Dermis blood vessel endothelial cell (primary cell): Measurements from ENCODE around the gene TRIM4. TPM values are rescaled to one million over a fixed set of nuclear protein-coding genes. Genes with fewer than 3 reads are reported as not detected.
"Not testable (repeated sequence)": the region's sequence is repeated elsewhere in the genome, so short reads cannot be mapped to it uniquely, and the experiment has no call there.

Experiments used
- DNase-seq: peaks from one replicate; pipeline ENCODE4 v3.0.0; 2010
- total RNA-seq: library from RNA; depleted of rRNA; stranded (reverse); fragments of >200 nt; gene quantifications from 2 replicates; pipeline ENCODE4 v1.2.3, GENCODE V29; 2014

Gene TRIM4, protein sequence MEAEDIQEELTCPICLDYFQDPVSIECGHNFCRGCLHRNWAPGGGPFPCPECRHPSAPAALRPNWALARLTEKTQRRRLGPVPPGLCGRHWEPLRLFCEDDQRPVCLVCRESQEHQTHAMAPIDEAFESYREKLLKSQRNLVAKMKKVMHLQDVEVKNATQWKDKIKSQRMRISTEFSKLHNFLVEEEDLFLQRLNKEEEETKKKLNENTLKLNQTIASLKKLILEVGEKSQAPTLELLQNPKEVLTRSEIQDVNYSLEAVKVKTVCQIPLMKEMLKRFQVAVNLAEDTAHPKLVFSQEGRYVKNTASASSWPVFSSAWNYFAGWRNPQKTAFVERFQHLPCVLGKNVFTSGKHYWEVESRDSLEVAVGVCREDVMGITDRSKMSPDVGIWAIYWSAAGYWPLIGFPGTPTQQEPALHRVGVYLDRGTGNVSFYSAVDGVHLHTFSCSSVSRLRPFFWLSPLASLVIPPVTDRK
- 29.6 and 30.9 TPM in 2 replicates for total RNA-seq

DNA sequence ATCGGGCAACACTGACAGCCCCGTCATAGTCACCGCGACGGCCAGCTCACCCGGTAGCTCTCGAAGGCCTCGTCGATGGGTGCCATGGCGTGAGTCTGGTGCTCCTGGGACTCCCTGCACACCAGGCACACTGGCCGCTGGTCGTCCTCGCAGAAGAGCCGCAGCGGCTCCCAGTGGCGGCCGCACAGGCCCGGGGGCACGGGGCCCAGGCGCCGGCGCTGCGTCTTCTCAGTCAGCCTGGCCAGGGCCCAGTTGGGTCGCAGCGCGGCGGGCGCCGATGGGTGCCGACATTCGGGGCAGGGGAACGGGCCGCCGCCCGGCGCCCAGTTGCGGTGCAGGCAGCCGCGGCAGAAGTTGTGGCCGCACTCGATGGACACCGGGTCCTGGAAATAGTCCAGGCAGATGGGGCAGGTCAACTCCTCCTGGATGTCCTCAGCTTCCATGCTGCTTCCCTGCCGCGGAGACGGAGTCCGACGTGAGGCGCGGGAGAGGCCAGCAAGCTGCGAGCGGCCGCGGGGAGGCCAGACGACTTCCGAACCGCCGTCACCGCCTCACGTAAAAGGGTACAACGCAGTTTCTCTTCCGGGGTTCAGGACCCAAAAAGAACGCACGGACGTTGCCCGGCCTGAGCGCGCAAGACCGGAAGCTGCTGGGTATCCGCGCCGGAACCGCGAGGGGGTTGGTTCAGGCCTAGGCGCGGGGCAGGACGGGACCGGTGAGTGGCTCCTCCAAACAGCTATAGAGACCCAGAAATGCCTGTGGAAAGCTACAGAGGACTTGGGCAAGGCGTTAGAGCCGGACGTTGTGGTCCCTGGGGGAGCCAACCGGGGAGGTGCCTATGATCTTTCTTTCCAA, at the start of gene TRIM4:
Gene TRIM4, minus strand, starts transcription at position 572 of the 855 bp plus-strand sequence. Its CDS starts 129 bp downstream, at position 443.
- peak; percentile 91 for DNase-seq

DNA sequence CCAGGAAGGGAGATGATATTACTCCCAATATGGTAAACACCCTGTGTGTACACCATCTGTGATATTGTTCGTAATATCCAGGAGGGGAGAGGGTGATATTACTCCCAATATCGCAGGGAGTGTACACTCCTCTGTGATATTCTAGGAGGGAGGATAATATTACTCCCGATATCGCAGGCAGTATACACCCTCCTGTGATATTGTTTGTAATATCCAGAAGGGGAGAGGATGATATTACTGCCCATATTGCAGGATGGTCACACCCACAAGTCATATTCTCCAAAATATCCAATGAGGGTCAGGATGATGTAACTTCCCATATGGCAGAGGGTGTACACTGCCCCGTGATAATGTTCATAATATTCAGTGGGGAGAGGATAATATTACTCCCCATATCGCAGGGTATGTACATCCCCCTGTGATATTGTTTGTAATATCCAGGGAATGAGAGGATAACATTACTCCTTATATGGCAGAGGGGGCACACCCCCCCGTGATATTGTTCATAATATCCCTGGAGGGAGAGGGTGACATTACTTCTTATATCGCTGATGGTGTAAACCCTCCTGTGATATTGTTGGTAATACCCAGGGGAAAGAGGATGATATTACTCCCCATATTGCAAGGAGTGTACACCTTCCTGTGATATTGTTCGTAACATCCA, 39.4 kb upstream of the TRIM4 start:
- DNase-seq = no peak

DNA sequence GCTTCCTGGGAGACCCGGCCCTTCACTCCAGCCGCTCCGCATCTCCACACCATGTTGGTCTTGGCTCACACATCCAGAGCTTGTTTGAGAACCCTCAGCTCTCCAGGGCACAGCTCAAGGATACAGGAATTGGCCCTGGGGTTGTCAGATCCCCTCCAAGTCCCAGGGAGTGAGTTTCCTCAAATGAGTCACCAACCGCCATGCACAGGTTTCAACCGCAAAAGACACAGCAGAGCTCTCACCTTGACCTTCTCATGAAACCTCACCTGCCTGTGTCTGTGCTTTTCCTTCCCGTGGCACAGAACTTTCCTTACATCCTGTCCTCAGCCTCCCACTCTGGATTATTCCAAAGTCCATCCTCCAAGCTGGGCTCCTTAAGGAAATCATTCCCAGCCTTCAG, 35.9 kb upstream of the TRIM4 start:
- no peak for DNase-seq

DNA sequence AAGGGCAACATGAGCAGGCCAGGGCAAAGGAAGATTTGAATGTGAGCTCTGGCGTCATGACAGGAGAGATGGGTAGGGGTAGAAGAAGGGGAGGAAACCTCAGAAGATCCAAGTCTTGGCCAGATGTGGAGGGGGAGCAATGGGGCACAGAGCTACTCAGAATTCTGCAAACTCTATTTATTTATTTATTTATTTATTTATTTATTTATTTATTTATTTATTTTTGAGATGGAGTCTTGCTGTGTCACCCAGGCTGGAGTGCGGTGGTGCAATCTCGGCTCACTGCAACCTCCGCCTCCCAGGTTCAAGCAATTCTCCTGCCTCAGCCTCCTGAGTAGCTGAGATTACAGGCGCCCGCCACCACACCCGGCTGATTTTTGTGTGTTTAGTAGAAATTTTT, 35.3 kb upstream of the TRIM4 start:
- not testable (repeated sequence) for DNase-seq

DNA sequence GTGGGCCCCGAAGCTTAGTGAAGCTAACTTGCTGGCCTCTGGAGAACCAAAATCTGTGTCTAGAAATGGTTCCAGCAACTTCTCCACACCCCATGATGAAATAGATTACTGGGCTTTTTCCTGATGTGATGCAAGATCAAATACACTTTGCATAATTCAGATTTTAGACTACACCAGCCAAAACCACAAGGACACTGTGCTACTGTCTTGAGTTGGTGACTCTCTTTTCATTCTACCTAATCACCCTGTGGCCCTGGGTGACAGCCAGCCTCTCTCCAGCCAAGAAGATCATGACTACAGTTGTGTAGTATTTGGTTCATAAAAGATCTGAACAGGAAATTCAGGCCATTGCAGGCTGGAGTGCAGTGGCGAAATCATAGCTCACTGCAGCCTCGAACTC, 34.3 kb upstream of the TRIM4 start:
- no peak for DNase-seq

GRCh38 chr7:99952649-99953048, 33.3 kb upstream of the TRIM4 start:
- not testable (repeated sequence) for DNase-seq

DNA sequence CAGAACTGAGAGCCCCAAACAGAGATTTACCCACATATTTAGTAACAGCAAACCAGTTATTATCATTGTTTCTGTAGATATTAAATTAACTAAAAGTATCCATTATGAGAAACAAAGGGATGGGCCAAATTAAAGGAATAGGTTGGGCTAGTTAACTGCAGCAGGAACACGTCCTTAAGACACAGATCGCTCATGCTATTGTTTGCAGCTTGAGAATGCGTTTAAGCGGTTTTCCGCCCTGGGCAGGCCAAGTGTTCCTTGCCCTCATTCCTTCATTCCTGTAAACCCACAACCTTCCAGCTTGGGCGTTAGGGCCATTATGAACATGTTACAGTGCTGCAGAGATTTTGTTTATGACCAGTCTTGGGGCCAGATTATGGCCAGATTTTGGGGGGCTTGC, 31.5 kb upstream of the TRIM4 start:
- not testable (repeated sequence) for DNase-seq

GRCh38 chr7:99949645-99950228, 30.4 kb upstream of the TRIM4 start:
- peak; percentile 54 for DNase-seq

GRCh38 chr7:99947608-99948007, 28.3 kb upstream of the TRIM4 start:
- DNase-seq = no peak

- no peak for DNase-seq
Measured at GRCh38 chr7:99944497-99945070, 25.3 kb upstream of the TRIM4 start.

GRCh38 chr7:99943641-99944496, 24.5 kb upstream of the TRIM4 start:
- no peak for DNase-seq

GRCh38 chr7:99938296-99938695, 19.0 kb upstream of the TRIM4 start:
- no peak for DNase-seq

DNA sequence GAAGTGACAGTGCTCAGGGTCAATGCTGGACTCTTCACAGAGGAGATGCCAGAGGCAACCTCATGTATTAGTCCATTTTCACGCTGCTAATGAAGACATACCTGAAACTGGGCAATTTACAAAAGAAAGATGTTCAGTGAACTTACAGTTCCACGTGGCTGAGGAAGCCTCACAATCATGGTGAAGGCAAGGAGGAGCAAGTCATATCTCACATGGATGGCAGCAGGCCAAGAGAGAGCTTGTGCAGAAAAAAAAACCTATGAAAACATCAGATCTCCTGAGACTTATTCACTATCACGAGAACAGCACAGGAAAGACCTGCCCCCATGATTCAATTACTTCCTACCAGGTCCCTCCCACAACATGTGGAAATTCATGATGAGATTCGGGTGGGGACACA, 15.7 kb upstream of the TRIM4 start:
- not testable (repeated sequence) for DNase-seq

DNA sequence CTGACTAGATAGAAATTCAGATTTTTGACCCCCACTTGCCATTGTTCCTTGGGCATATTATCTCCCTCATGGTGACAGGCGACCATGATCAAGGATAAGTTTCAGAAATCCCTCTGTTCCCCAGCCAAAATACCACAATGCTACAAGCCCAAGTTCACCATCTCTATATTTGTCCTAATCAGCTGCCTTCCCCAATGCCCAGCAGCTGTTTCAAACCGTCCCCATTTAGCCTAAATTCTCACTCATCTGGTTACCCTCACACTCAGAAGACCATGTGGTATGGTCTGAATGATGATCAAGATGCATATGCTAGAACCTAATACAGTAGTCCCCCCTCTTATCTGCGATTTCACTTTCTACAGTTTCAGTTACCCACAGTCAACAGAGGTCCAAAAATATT, 11.0 kb upstream of the TRIM4 start:
- DNase-seq = no peak

- no peak for DNase-seq
Measured at GRCh38 chr7:99929730-99930053, 10.4 kb upstream of the TRIM4 start.

DNA sequence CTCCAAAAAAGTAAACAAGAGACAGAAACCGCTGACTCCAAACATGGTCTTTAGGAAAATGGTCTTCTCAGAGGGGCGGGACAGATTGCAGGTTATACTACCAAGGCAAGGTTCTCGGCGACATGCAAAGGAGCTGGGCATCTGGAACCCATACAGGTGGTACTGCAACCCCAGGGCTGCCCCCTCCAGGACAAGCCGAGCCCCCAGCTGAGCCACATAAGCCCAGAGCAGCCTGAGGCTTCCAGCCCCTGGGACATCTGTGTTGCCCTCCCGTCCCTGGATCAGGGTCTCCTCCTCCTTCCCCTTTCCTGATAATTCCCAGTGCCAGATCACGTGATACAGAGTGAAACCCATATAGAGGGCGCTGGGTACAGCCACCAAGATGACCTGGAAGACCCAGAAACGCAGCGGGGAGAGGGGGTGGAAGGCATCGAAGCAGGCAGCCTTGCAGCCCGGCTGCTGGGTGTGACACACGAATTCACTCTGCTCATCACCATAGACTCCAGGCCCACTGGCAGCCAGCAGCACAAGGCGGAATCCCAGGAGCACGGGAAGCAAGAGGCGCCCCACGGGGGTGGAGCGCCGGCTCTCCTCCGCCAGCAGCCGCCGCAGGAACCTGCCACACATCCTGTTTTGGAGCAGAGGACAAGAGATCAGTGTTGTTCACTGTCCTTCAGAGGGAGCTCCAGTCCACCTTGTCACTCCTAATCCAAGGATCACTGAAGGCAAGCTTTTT, 9.8 kb upstream of the TRIM4 start, which contains the start of gene GJC3:
Gene GJC3, minus strand, starts transcription at position 627 of the 736 bp plus-strand sequence. Its CDS starts 0 bp downstream, at position 627.
- DNase-seq = peak; percentile 82

- no peak for DNase-seq
Measured at GRCh38 chr7:99928188-99928587, 8.9 kb upstream of the TRIM4 start.

DNA sequence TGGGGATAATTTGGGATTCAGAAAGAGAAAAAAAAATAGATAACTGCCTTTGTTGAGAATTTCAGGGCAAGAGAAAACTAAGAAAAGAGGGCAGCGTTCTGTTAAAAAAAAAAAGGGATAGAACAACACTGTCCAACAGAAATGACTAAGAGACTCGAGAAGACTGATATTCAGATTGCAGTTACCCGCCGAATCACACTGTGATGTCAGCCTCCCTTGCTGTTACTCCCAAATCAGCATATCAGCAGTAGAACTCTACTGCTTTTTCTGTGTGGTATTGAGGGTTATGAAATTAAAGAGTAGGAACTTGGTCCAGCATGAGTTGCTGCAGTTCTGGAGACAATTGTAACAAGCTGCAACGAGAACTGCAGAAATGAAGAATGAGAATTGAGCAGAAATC, 8.2 kb upstream of the TRIM4 start:
- no peak for DNase-seq

GRCh38 chr7:99926321-99926720, 7.0 kb upstream of the TRIM4 start:
- DNase-seq = no peak

GRCh38 chr7:99923200-99923599, 3.9 kb upstream of the TRIM4 start:
- no peak for DNase-seq

- DNase-seq = peak; percentile 14
Measured at GRCh38 chr7:99920149-99920548, 819 bp upstream of the TRIM4 start.
